Endothelial cell of umbilical vein (primary cell): ENCODE data around the gene FMN1. TPM values are rescaled to one million over a fixed set of nuclear protein-coding genes. Genes with fewer than 3 reads are reported as not detected.

Experiments
- BruUV-seq: library from RNA; stranded (reverse); fragments of 400-500 nt; replicated peaks from 2 replicates; lab custom pipeline; 2021; lab: Mats Ljungman, UMichigan
- CTCF ChIA-PET: fragments of 300-600, 350-600 bp; sonication (Branson Sonifier 250); formaldehyde crosslinking; loops from one replicate; lab custom pipeline; 2021; ENCODE audit warnings: antibody characterized with exemption, inconsistent platforms; lab: Charles Lee
- POLR2A ChIA-PET: fragments of 300-600, 350-600 bp; sonication (Branson Sonifier 250); formaldehyde crosslinking; loops from one replicate; lab custom pipeline; 2021; ENCODE audit warnings: antibody characterized with exemption, inconsistent platforms; lab: Charles Lee
- DNase-seq: peaks from one replicate; pipeline ENCODE4 v3.0.0-alpha.2; 2011; ENCODE audit warnings: low read depth, low spot score
- FAIRE-seq: peaks from 2 replicates; lab custom pipeline; 2011; peaks lifted over from hg19 to GRCh38; lab: Jason Lieb, UNC
- H2AFZ ChIP-seq: 2 replicates; pipeline ENCODE4 v1.6.0; 2012; ENCODE audit warnings: low read depth, low read length, control low read depth, inconsistent platforms
- H3K27ac ChIP-seq: 2 replicates; pipeline ENCODE4 v1.5.1; 2011; ENCODE audit warnings: low read depth, mild to moderate bottlenecking, control low read depth, low read length, moderate library complexity; ENCODE audit not compliant: insufficient read depth
- H3K27me3 ChIP-seq, 2 experiments: 2 replicates each; pipeline versions ENCODE4 v1.6.0 to v1.6.1; 2011; ENCODE audit warnings: low read length in 2 of 2, mixed read lengths in 1 of 2; ENCODE audit not compliant: control insufficient read depth in 2 of 2, insufficient read depth in 2 of 2
- H3K36me3 ChIP-seq, 2 experiments: 2 replicates in 1 of 2; 3 replicates in 1 of 2; pipeline ENCODE4 v1.5.1; 2011; ENCODE audit warnings: low read length in 2 of 2, mild to moderate bottlenecking in 1 of 2, moderate library complexity in 1 of 2; ENCODE audit not compliant: control insufficient read depth in 2 of 2, insufficient read depth in 2 of 2; ENCODE audit errors: extremely low read depth in 1 of 2
- H3K4me1 ChIP-seq: 3 replicates; pipeline ENCODE4 v1.5.1; 2011; ENCODE audit warnings: mild to moderate bottlenecking, low read length; ENCODE audit not compliant: control insufficient read depth, insufficient read depth; ENCODE audit errors: extremely low read depth
- H3K4me2 ChIP-seq: 2 replicates; pipeline ENCODE4 v1.6.1; 2011; ENCODE audit warnings: low read length, control low read depth, mixed read lengths; ENCODE audit not compliant: insufficient read depth
- H3K4me3 ChIP-seq, 3 experiments: fragments of 200-600 bp in 1 of 3; sonication (generic), shearing (Covaris generic) in 1 of 3; replicated peaks in 1 of 3; 2 replicates each; pipeline ENCODE4 v1.5.1; 2011 to 2016; ENCODE audit warnings: control low read depth in 3 of 3, low read length in 3 of 3, mild to moderate bottlenecking in 2 of 3, inconsistent platforms in 1 of 3, low read depth in 1 of 3, moderate library complexity in 1 of 3; ENCODE audit not compliant: insufficient read depth in 1 of 3
- H3K79me2 ChIP-seq: 2 replicates; pipeline ENCODE4 v1.6.0; 2012; ENCODE audit warnings: low read length, inconsistent platforms; ENCODE audit not compliant: control insufficient read depth, insufficient read depth
- H3K9ac ChIP-seq: replicated peaks from 2 replicates; pipeline ENCODE3; 2011; ENCODE audit warnings: low read length, control low read depth; ENCODE audit not compliant: insufficient read depth; ENCODE audit errors: extremely low read depth
- H3K9me1 ChIP-seq: replicated peaks from 3 replicates; pipeline ENCODE4 v1.6.0; 2011; ENCODE audit warnings: mild to moderate bottlenecking, low read length; ENCODE audit not compliant: control insufficient read depth, insufficient read depth; ENCODE audit errors: extremely low read depth
- H3K9me3 ChIP-seq: replicated peaks from 2 replicates; pipeline ENCODE4 v1.5.1; 2012; ENCODE audit warnings: low read length, inconsistent platforms; ENCODE audit not compliant: control insufficient read depth, insufficient read depth
- H4K20me1 ChIP-seq: replicated peaks from 2 replicates; pipeline ENCODE3; 2011; ENCODE audit warnings: mild to moderate bottlenecking, low read length; ENCODE audit not compliant: control insufficient read depth, insufficient read depth; ENCODE audit errors: extremely low read depth
- EZH2 ChIP-seq: IDR thresholded peaks from 2 replicates; pipeline ENCODE4 v1.6.1; 2012; ENCODE audit warnings: borderline replicate concordance, low read depth, mild to moderate bottlenecking, moderate library complexity, low read length, inconsistent platforms; ENCODE audit not compliant: severe bottlenecking
- FOS ChIP-seq: IDR thresholded peaks from 2 replicates; pipeline ENCODE4 v1.6.1; 2011; ENCODE audit warnings: mild to moderate bottlenecking, low read length, moderate library complexity, borderline replicate concordance; ENCODE audit not compliant: insufficient read depth
- GATA2 ChIP-seq: IDR thresholded peaks from 2 replicates; pipeline ENCODE4 v1.7.0; 2011; ENCODE audit warnings: low read depth, mild to moderate bottlenecking, moderate library complexity, mixed read lengths, low read length; ENCODE audit not compliant: insufficient read length, insufficient read depth
- JUN ChIP-seq: IDR thresholded peaks from 2 replicates; pipeline ENCODE4 v1.6.1; 2011; ENCODE audit warnings: borderline replicate concordance, low read depth; ENCODE audit not compliant: insufficient read length, insufficient read depth
- MYC ChIP-seq: IDR thresholded peaks from one replicate; pipeline ENCODE4 v1.6.1; 2011; ENCODE audit warnings: mild to moderate bottlenecking, low read depth, low read length
- POLR2A ChIP-seq: IDR thresholded peaks from 2 replicates; pipeline ENCODE4 v1.6.1; 2012; ENCODE audit warnings: low read depth, mild to moderate bottlenecking, control low read depth, low read length
- POLR2AphosphoS5 ChIP-seq: IDR thresholded peaks from 2 replicates; pipeline ENCODE4 v1.6.1; 2012; ENCODE audit warnings: low read depth, mild to moderate bottlenecking, control low read depth, low read length, moderate library complexity; ENCODE audit not compliant: insufficient read depth
- dilution Hi-C: fragments of 300-500 bp; cut with MboI; formaldehyde crosslinking; loops from one replicate; pipeline ENCODE4 v1.15.0; 2019; ENCODE audit warnings: low sequenced_read_pairs; ENCODE audit not compliant: extremely low pct_ligation_motif_present
- intact Hi-C: fragments of 100-400 bp; cut with micrococcal nuclease; formaldehyde crosslinking; loops from one replicate; pipeline ENCODE4 v1.10.0; 2022
- polyA plus RNA-seq, 4 experiments: library from polyadenylated mRNA; depleted of rRNA in 3 of 4; stranded (reverse) in 3 of 4; unstranded in 1 of 4; fragments of >200 nt; gene quantifications; 2 replicates each; pipeline versions ENCODE4 v1.2.1 to v1.2.3, GENCODE V29; 2011 to 2012; ENCODE audit warnings: missing spikeins in 1 of 4
- total RNA-seq: library from RNA; stranded (reverse); gene quantifications from 2 replicates; pipeline ENCODE4 v1.2.3, GENCODE V29; 2021
- TF ChIP-seq, protein P1 (sequence below): IDR thresholded peaks from 2 replicates; pipeline ENCODE4 v1.6.1; 2011; ENCODE audit not compliant: insufficient read depth, insufficient read length
- TF ChIP-seq, protein P2 (sequence below), 2 donors: IDR thresholded peaks; 1 replicate in 1 of 2; 2 replicates in 1 of 2; pipeline ENCODE4 v1.5.1; 2011; ENCODE audit warnings: low read length in 2 of 2, mild to moderate bottlenecking in 2 of 2, moderate library complexity in 2 of 2, control low read depth in 1 of 2, inconsistent platforms in 1 of 2, low read depth in 1 of 2; ENCODE audit not compliant: insufficient read depth in 1 of 2; ENCODE audit errors: extremely low read depth in 1 of 2

The FMN1 gene
- total and polyA plus RNA-seq, 2 donors (not counting 3 experiments of a cell fraction or from before 2014, with no cell fraction given): 0.01 to 0.29 TPM

DNA sequence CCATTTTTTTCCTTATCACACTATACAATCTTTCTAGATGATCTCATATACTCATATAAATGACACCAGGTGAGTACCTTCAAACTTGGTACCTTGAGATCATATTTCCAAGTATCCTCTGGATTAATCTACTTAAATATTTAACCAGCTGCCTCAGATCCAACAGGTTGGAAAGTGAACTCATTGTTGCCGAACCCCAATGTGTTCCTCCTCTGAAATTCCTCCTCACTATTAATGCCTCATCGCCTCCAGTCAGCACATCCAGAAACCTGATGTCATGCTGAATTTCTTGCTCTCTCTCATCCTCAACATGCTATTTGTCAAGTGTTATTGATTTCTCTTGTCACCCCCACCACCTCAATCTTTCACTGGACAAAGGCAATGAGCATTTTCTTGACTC lies 221.8 kb downstream of the FMN1 start:
- H3K79me2 ChIP-seq: no peaks in the 10 kb centered on the region
- no peaks in the 10 kb centered on the region for H3K9me3 ChIP-seq
- DNase-seq (no peak), FAIRE-seq (no peak)
- ChIA-PET CTCF (interaction anchor here (1.6 to 2.4 kb wide), 2 partner anchors 15 to 16 kb away, joined by 3 to 7 read pairs; no protein-coding TSS in a partner anchor), POLR2A (no interaction called here)
- H3K9ac ChIP-seq: no peak overlapping the region
- H4K20me1 ChIP-seq: no peaks in the 10 kb centered on the region
- intact Hi-C loops (no loop called here), dilution Hi-C loops (no loop called here)
- no peak overlapping the region for H3K27ac ChIP-seq
- no peak overlapping the region for H2AFZ ChIP-seq
- TF ChIP-seq EZH2 (no peak), MYC (no peak), FOS (no peak), POLR2AphosphoS5 (no peak), POLR2A (no peak), GATA2 (no peak), JUN (no peak)
- TF ChIP-seq, protein P1, sequence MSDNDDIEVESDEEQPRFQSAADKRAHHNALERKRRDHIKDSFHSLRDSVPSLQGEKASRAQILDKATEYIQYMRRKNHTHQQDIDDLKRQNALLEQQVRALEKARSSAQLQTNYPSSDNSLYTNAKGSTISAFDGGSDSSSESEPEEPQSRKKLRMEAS: no peak
- TF ChIP-seq, protein P2, sequence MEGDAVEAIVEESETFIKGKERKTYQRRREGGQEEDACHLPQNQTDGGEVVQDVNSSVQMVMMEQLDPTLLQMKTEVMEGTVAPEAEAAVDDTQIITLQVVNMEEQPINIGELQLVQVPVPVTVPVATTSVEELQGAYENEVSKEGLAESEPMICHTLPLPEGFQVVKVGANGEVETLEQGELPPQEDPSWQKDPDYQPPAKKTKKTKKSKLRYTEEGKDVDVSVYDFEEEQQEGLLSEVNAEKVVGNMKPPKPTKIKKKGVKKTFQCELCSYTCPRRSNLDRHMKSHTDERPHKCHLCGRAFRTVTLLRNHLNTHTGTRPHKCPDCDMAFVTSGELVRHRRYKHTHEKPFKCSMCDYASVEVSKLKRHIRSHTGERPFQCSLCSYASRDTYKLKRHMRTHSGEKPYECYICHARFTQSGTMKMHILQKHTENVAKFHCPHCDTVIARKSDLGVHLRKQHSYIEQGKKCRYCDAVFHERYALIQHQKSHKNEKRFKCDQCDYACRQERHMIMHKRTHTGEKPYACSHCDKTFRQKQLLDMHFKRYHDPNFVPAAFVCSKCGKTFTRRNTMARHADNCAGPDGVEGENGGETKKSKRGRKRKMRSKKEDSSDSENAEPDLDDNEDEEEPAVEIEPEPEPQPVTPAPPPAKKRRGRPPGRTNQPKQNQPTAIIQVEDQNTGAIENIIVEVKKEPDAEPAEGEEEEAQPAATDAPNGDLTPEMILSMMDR (IDR thresholded peaks at IDR 0.05; ENCODE audit: extremely low read depth in 1 of 2, insufficient read depth in 1 of 2, low read depth in 1 of 2, low read length in 2 of 2): no peak
- H3K36me3 ChIP-seq: no peaks in the 10 kb centered on the region
- H3K4me1 ChIP-seq: no peaks in the 10 kb centered on the region
- no peaks in the 10 kb centered on the region for H3K9me1 ChIP-seq
- no TSS peak for BruUV-seq
- H3K27me3 ChIP-seq: peaks cover 3 to 18% of the 10 kb centered on the region in 2 experiments
- no peak overlapping the region for H3K4me2 ChIP-seq
- H3K4me3 ChIP-seq: no peak overlapping the region
